Smooth muscle cell of the brain vasculature (primary cell): ENCODE data around the gene IRS1.

Source experiments
- DNase-seq: peaks from one replicate; pipeline ENCODE4 v3.0.0-alpha.2; 2012; ENCODE audit warnings: low read depth, low spot score

Gene IRS1

GRCh38 chr2:226825056-226825455 is 25.4 kb upstream of the IRS1 start:
- DNase-seq = no peak

- no peak for DNase-seq
Observed at GRCh38 chr2:226818930-226819329, 19.3 kb upstream of the IRS1 start.

- DNase-seq = no peak
Observed at GRCh38 chr2:226813148-226813701, 13.6 kb upstream of the IRS1 start.

- no peak for DNase-seq
Observed at GRCh38 chr2:226803410-226803809, 3.8 kb upstream of the IRS1 start.

GRCh38 chr2:226802573-226802972 is 3.0 kb upstream of the IRS1 start:
- DNase-seq = no peak

GRCh38 chr2:226800941-226801784 is 1.5 kb upstream of the IRS1 start:
- DNase-seq = no peak

GRCh38 chr2:226799976-226800940 is 638 bp upstream of the IRS1 start:
- DNase-seq = no peak

- DNase-seq = no peak
Observed at GRCh38 chr2:226798422-226799210, 1.0 kb downstream of the IRS1 start.

- no peak for DNase-seq
Observed at GRCh38 chr2:226797989-226798421, 1.6 kb downstream of the IRS1 start.

GRCh38 chr2:226797289-226797988 is 2.2 kb downstream of the IRS1 start:
- DNase-seq = no peak

- no peak for DNase-seq
Observed at GRCh38 chr2:226796840-226797288, 2.8 kb downstream of the IRS1 start.

- no peak for DNase-seq
Observed at GRCh38 chr2:226796012-226796839, 3.4 kb downstream of the IRS1 start.

- DNase-seq = no peak
Observed at GRCh38 chr2:226795281-226796011, 4.2 kb downstream of the IRS1 start.

- DNase-seq = peak; percentile 91
Observed at GRCh38 chr2:226794751-226795171, 4.9 kb downstream of the IRS1 start.

GRCh38 chr2:226794196-226794661 is 5.4 kb downstream of the IRS1 start:
- no peak for DNase-seq

- DNase-seq = no peak
Observed at GRCh38 chr2:226793646-226794045, 6.0 kb downstream of the IRS1 start.

GRCh38 chr2:226792155-226792881 is 7.3 kb downstream of the IRS1 start:
- no peak for DNase-seq

- no peak for DNase-seq
Observed at GRCh38 chr2:226791487-226792081, 8.0 kb downstream of the IRS1 start.
